AG08396 (cell line): ENCODE results near the gene ITIH1.
"Not testable (repeated sequence)": the region's sequence is repeated elsewhere in the genome, so short reads cannot be mapped to it uniquely, and the experiment has no call there.

ENCODE experiments used
- DNase-seq: peaks from one replicate; pipeline ENCODE4 v3.0.0; 2012; ENCODE audit warnings: low spot score, mixed read lengths

Gene ITIH1

GRCh38 chr3:52777127-52777958 is at the start of gene ITIH1:
TSS of gene ITIH1 (plus strand) at chr3:52777599. CDS start at chr3:52777616, 17 bp downstream.
- no peak for DNase-seq

- not testable (repeated sequence) for DNase-seq
These were observed 48.6 kb upstream of the ITIH1 start for GRCh38 chr3:52728753-52729152.

- DNase-seq, result no peak
These were observed 46.7 kb upstream of the ITIH1 start for GRCh38 chr3:52730681-52731080.

- no peak for DNase-seq
These were observed 45.8 kb upstream of the ITIH1 start for GRCh38 chr3:52731590-52731989.

GRCh38 chr3:52733256-52733891 is 44.0 kb upstream of the ITIH1 start:
- DNase-seq, result no peak

GRCh38 chr3:52739730-52740129 is 37.7 kb upstream of the ITIH1 start:
- no peak for DNase-seq

- DNase-seq, result peak; percentile 31
These were observed 34.9 kb upstream of the ITIH1 start for GRCh38 chr3:52742418-52743041.

- DNase-seq, result no peak
These were observed 34.2 kb upstream of the ITIH1 start for GRCh38 chr3:52743152-52743551.

- no peak for DNase-seq
These were observed 33.7 kb upstream of the ITIH1 start for GRCh38 chr3:52743721-52744120.

- no peak for DNase-seq
These were observed 25.2 kb upstream of the ITIH1 start for GRCh38 chr3:52752045-52752660.

GRCh38 chr3:52754373-52754772 is 23.0 kb upstream of the ITIH1 start:
- DNase-seq, result no peak

GRCh38 chr3:52756141-52756540 is 21.3 kb upstream of the ITIH1 start:
- DNase-seq, result no peak

GRCh38 chr3:52763466-52763865 is 13.9 kb upstream of the ITIH1 start:
- no peak for DNase-seq

- peak; percentile 8 for DNase-seq
These were observed 7.5 kb upstream of the ITIH1 start for GRCh38 chr3:52769786-52770455.

GRCh38 chr3:52770496-52771333 is 6.7 kb upstream of the ITIH1 start, which contains the start of gene NEK4:
TSS of gene NEK4 (minus strand) at chr3:52770940. CDS start at chr3:52770746, 194 bp downstream.
- peak; percentile 98 for DNase-seq

GRCh38 chr3:52771334-52771681 is 6.1 kb upstream of the ITIH1 start:
- DNase-seq, result no peak

- no peak for DNase-seq
These were observed 5.7 kb upstream of the ITIH1 start for GRCh38 chr3:52771702-52772101.

GRCh38 chr3:52773361-52774065 is 3.9 kb upstream of the ITIH1 start:
- DNase-seq, result no peak

GRCh38 chr3:52774066-52774713 is 3.2 kb upstream of the ITIH1 start:
- DNase-seq, result no peak
